ENCODE results near the gene DCLK2.

Gene DCLK2

DNA sequence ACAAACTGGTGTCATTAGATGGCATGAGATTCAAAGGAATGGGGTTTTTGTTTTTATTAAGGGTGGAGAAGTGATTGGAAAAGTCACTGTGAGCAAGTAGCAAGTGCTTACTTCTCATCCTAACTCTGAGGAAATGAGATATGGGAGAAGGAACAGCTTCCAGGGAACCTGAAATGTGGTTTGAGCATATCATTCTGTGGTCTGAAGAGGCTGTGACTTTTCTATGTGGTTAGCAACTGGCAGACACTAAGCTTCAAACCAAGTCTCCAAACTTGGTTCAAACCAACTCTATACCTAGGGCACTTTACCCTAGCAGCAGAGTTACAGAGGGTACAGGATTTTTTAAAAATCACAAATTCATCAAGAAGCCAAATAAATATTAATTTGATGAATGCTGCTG is 58.2 kb downstream of the DCLK2 start:
- FAIRE-seq (no peak), DNase-seq (ENCODE audit: insufficient read length, low spot score) (no peak)
- no peak for TF ChIP-seq POLR2A (IDR thresholded peaks at IDR 0.05; ENCODE audit: low read depth, low read length)

- TF ChIP-seq POLR2A (IDR thresholded peaks at IDR 0.05; ENCODE audit: low read depth, low read length), result no peak
- DNase-seq (ENCODE audit: insufficient read length, low spot score) (no peak), FAIRE-seq (no peak)
Observed at GRCh38 chr4:150139297-150139865, 61.1 kb downstream of the DCLK2 start.

- no peak for TF ChIP-seq POLR2A (IDR thresholded peaks at IDR 0.05; ENCODE audit: low read depth, low read length)
- FAIRE-seq (no peak), DNase-seq (ENCODE audit: insufficient read length, low spot score) (no peak)
Observed at GRCh38 chr4:150140774-150141400, 62.6 kb downstream of the DCLK2 start.

GRCh38 chr4:150141756-150142155 is 63.5 kb downstream of the DCLK2 start:
- no peak for FAIRE-seq
- DNase-seq (ENCODE audit: insufficient read length, low spot score), result no peak
- TF ChIP-seq POLR2A (IDR thresholded peaks at IDR 0.05; ENCODE audit: low read depth, low read length), result no peak

- FAIRE-seq, result no peak
- TF ChIP-seq POLR2A (IDR thresholded peaks at IDR 0.05; ENCODE audit: low read depth, low read length), result no peak
- no peak for DNase-seq (ENCODE audit: insufficient read length, low spot score)
Observed at GRCh38 chr4:150142831-150143230, 64.6 kb downstream of the DCLK2 start.

DNA sequence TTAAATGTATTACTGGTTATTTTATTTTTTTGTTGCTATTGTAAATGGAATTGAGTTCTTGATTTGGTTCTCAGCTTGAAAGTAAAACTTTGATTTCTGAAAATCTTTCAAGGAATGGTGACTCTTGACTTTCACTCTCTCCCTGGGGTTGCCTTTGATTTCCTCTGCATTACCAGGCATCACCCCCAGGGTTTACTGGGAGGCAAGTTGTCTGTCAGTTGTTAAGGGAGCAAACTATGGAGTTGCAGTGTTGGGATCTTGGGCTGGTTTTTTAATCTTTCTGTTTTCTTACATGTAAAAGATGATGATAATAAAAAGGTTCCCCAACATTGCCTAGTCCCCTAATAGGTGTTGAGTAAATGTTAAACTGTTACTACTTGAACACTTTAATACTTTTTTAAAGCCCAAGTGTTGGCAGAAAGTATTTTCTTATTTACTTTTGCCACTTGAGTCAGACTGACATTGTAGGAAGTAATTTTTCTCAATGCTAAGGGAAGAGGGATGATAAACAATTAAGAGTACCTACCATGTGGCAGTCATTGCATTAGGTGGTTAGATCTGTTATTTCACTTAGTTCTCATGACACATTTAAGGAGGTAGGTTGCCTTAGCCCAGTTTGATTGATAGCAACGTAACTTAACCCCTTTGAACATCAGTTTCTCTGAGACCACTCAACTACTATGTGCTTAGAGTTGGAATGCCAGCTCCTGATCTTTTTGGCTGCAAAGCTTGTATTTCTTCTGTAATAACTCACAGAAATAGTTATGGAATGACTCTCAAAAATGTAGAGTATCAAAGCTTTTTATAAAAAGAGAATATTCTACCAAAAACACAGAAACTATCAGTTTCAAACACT is 67.1 kb downstream of the DCLK2 start:
- TF ChIP-seq POLR2A (IDR thresholded peaks at IDR 0.05; ENCODE audit: low read depth, low read length), result no peak
- DNase-seq (ENCODE audit: insufficient read length, low spot score), result no peak
- no peak for FAIRE-seq

DNA sequence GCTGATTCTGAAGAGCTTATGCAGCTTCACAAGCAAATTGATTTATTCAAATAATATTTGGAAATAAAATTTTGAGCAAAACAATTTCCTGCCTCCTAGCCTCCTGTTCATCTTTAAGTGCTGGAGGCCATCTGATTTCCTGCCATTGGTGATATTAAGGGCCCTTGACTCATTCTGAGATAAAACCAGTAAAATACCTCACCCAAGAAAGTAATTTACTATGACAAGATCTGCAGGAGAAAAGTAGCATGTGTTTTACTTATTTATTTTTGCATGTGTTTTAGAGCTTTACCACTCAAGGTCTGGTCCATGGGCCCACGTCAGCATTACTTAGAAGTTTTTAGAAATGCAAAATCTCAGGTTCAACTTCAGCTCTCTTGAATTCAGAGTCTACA is 67.7 kb downstream of the DCLK2 start:
- DNase-seq (ENCODE audit: insufficient read length, low spot score) (no peak), FAIRE-seq (no peak)
- TF ChIP-seq POLR2A (IDR thresholded peaks at IDR 0.05; ENCODE audit: low read depth, low read length), result no peak

- TF ChIP-seq POLR2A (IDR thresholded peaks at IDR 0.05; ENCODE audit: low read depth, low read length), result no peak
- DNase-seq (ENCODE audit: insufficient read length, low spot score), result no peak
- FAIRE-seq, result no peak
Observed at GRCh38 chr4:150149381-150149780, 71.1 kb downstream of the DCLK2 start.

DNA sequence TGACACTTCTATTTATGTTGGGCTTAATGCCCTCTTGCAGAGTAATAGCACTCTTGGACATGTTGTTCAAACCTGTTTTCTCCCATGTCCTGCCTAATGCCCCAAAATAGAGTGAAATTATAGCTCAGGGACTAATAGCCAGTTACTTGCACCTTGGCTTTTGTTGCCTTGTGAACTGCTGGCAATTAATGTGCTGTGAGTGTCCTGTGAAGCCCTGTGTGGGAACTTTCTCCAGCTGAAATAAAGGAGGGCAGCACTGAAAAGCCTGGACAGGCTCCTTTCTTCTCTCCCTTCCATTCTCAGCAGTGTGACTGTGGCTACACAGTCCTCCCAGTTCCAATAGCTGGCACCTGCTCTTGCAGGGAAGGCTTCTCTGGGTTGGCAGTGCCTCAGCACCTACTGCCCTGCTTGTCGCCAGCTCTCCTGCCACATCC is 72.4 kb downstream of the DCLK2 start:
- no peak for TF ChIP-seq POLR2A (IDR thresholded peaks at IDR 0.05; ENCODE audit: low read depth, low read length)
- DNase-seq (ENCODE audit: insufficient read length, low spot score) (no peak), FAIRE-seq (no peak)

DNA sequence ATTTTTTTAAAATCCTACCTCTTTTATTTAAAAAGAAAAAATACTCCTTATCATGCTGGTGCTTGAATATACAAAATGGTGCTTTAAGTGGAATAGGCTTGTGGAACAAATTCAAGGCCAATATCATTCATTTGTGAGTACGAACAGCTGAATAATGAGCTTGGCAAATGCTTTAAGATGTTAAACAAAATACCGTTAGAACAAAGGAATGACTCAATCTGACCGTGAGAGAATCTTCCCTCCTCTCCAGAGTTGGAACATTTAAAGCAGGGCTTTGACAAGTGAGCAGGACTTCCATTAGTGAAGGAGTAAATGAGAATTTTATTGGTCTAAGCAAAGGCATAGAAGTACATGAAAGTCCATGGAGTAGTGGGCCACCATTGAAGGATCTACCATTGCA is 74.5 kb downstream of the DCLK2 start:
- DNase-seq (ENCODE audit: insufficient read length, low spot score) (no peak), FAIRE-seq (no peak)
- no peak for TF ChIP-seq POLR2A (IDR thresholded peaks at IDR 0.05; ENCODE audit: low read depth, low read length)

GRCh38 chr4:150155391-150155790 is 77.1 kb downstream of the DCLK2 start:
- no peak for FAIRE-seq
- no peak for DNase-seq (ENCODE audit: insufficient read length, low spot score)
- TF ChIP-seq POLR2A (IDR thresholded peaks at IDR 0.05; ENCODE audit: low read depth, low read length), result no peak

- no peak for TF ChIP-seq POLR2A (IDR thresholded peaks at IDR 0.05; ENCODE audit: low read depth, low read length)
Observed at GRCh38 chr4:150156543-150156942, 78.3 kb downstream of the DCLK2 start.

GRCh38 chr4:150158041-150158440 is 79.8 kb downstream of the DCLK2 start:
- DNase-seq (ENCODE audit: insufficient read length, low spot score) (no peak), FAIRE-seq (no peak)

More at GRCh38 chr4:150156543-150156942, 78.3 kb downstream of the DCLK2 start:
- no peak for DNase-seq (ENCODE audit: insufficient read length, low spot score)
- FAIRE-seq, result no peak

GRCh38 chr4:150160473-150160872 is 82.2 kb downstream of the DCLK2 start:
- FAIRE-seq, result no peak
- no peak for DNase-seq (ENCODE audit: insufficient read length, low spot score)
- no peak for TF ChIP-seq POLR2A (IDR thresholded peaks at IDR 0.05; ENCODE audit: low read depth, low read length)

More at GRCh38 chr4:150158041-150158440, 79.8 kb downstream of the DCLK2 start:
- TF ChIP-seq POLR2A (IDR thresholded peaks at IDR 0.05; ENCODE audit: low read depth, low read length), result no peak
